Endothelial cell (in vitro differentiated cells): ENCODE results near the gene ZNF207. TPM values are rescaled to one million over a fixed set of nuclear protein-coding genes. Genes with fewer than 3 reads are reported as not detected.
"Not testable (repeated sequence)": the region's sequence is repeated elsewhere in the genome, so short reads cannot be mapped to it uniquely, and the experiment has no call there.

Experiments
- DNase-seq: peaks from one replicate; pipeline ENCODE4 v3.0.0; 2021; ENCODE audit warnings: low spot score
- H3K27ac Mint-ChIP-seq: one replicate; pipeline ENCODE4 v1.8.0; 2021; ENCODE audit warnings: mixed read lengths, inconsistent platforms; ENCODE audit not compliant: unreplicated experiment
- H3K27me3 Mint-ChIP-seq: one replicate; pipeline ENCODE4 v1.8.0; 2021; ENCODE audit warnings: mild to moderate bottlenecking, moderate library complexity, mixed read lengths, inconsistent platforms; ENCODE audit not compliant: unreplicated experiment
- H3K36me3 Mint-ChIP-seq: one replicate; pipeline ENCODE4 v1.8.0; 2021; ENCODE audit warnings: mild to moderate bottlenecking, low read depth, mixed read lengths, inconsistent platforms; ENCODE audit not compliant: unreplicated experiment
- H3K4me1 Mint-ChIP-seq: one replicate; pipeline ENCODE4 v1.8.0; 2021; ENCODE audit warnings: mild to moderate bottlenecking, mixed read lengths, inconsistent platforms; ENCODE audit not compliant: unreplicated experiment
- H3K4me3 Mint-ChIP-seq: one replicate; pipeline ENCODE4 v1.8.0; 2021; ENCODE audit warnings: mild to moderate bottlenecking, mixed read lengths, inconsistent platforms; ENCODE audit not compliant: unreplicated experiment
- H3K9me3 Mint-ChIP-seq: one replicate; pipeline ENCODE4 v1.8.0; 2021; ENCODE audit warnings: mixed read lengths, inconsistent platforms; ENCODE audit not compliant: unreplicated experiment
- total RNA-seq: library from RNA; stranded (reverse); fragmentation: NEBNext Ultra II Directional; extraction: Animal tissue kit (Norgen Biotek cat#: 25700); gene quantifications from one replicate; pipeline ENCODE4 v1.2.1, GENCODE V29; 2021; ENCODE audit not compliant: unreplicated experiment
- TF ChIP-seq, protein P1 (sequence below): fragments of 200-600 bp; sonication (generic); IDR thresholded peaks from one replicate; pipeline ENCODE4 v1.5.0; 2021; ENCODE audit warnings: antibody characterized with exemption; ENCODE audit not compliant: unreplicated experiment

Gene ZNF207
- total RNA-seq, 1 donor from 2014 or later, result 211 TPM

DNA sequence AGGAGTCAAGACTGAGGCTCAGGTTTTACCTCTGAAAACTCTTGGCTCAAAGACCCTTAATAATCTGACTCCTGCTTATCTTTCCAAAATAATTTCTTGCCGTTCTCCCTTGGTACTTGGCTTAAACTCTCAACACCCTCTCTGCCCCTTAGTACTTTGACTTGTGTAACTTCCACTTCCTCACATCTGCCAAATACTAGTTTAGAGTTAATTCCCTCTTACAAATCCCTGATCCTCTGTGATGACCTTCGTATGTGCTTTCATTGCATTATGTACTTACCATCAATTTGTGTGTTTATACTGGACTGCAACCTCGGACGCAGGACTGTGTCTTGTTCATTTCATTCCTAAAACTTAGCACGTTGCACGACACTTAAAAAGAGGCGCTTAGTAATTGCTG lies 35.2 kb downstream of the ZNF207 start:
- peaks cover 2% of the 10 kb centered on the region for H3K4me1 Mint-ChIP-seq
- H3K36me3 Mint-ChIP-seq, result peaks cover 4% of the 10 kb centered on the region
- DNase-seq, result no peak
- H3K4me3 Mint-ChIP-seq, result no peak overlapping the region
- TF ChIP-seq, protein P1, sequence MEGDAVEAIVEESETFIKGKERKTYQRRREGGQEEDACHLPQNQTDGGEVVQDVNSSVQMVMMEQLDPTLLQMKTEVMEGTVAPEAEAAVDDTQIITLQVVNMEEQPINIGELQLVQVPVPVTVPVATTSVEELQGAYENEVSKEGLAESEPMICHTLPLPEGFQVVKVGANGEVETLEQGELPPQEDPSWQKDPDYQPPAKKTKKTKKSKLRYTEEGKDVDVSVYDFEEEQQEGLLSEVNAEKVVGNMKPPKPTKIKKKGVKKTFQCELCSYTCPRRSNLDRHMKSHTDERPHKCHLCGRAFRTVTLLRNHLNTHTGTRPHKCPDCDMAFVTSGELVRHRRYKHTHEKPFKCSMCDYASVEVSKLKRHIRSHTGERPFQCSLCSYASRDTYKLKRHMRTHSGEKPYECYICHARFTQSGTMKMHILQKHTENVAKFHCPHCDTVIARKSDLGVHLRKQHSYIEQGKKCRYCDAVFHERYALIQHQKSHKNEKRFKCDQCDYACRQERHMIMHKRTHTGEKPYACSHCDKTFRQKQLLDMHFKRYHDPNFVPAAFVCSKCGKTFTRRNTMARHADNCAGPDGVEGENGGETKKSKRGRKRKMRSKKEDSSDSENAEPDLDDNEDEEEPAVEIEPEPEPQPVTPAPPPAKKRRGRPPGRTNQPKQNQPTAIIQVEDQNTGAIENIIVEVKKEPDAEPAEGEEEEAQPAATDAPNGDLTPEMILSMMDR, result no peak
- no peaks in the 10 kb centered on the region for H3K9me3 Mint-ChIP-seq
- H3K27me3 Mint-ChIP-seq, result peaks cover 2% of the 10 kb centered on the region
- H3K27ac Mint-ChIP-seq, result no peak overlapping the region

DNA sequence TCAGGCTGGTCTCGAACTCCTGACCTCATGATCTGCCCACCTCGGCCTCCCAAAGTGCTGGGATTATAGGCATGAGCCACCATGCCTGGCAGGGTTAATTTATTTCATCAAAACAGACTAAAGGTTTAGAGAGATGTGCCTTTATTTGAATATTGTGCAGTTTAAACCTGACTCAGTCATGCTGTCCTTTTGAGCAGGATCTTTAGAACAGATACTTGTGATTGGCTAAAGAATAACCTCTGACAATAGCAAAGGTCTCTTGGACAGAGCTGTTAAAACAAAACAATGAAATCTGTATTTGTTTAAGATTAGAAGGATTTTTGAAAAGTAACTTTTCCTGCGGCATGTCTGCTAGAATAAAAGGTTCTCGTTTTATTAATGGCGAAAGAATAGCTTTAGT lies 36.0 kb downstream of the ZNF207 start:
- Mint-ChIP-seq H3K9me3 (no peaks in the 10 kb centered on the region), H3K27ac (no peak overlapping the region), H3K4me1 (peaks cover 2% of the 10 kb centered on the region), H3K27me3 (peaks cover 2% of the 10 kb centered on the region), H3K4me3 (no peak overlapping the region), H3K36me3 (peaks cover 4% of the 10 kb centered on the region)
- TF ChIP-seq, protein P1, result no peak
- no peak for DNase-seq

DNA sequence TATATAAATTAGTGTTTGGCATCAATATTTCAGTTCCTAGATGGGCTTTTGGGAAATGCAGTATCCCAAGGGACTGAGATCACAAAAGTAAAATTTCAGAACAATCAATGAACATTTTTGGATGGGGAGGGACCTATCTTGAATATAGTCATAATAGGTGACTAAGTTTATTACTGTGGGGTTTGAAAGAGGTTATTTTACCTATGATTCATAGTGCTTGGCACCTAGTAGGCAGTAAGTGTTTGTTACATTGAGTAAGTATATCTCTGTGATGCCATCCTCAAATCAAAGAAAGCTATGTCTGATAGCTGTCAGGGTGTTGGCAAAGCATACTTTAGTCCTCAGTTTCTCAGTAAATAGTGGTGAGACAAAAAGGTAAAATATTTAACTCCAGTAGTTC lies 36.9 kb downstream of the ZNF207 start:
- no peak for DNase-seq
- peak overlapping the region; percentile 59 for H3K4me3 Mint-ChIP-seq
- peaks cover 4% of the 10 kb centered on the region for H3K36me3 Mint-ChIP-seq
- TF ChIP-seq, protein P1, result no peak
- no peaks in the 10 kb centered on the region for H3K9me3 Mint-ChIP-seq
- H3K27me3 Mint-ChIP-seq, result peaks cover 2% of the 10 kb centered on the region
- no peak overlapping the region for H3K27ac Mint-ChIP-seq
- peaks cover 2% of the 10 kb centered on the region for H3K4me1 Mint-ChIP-seq

DNA sequence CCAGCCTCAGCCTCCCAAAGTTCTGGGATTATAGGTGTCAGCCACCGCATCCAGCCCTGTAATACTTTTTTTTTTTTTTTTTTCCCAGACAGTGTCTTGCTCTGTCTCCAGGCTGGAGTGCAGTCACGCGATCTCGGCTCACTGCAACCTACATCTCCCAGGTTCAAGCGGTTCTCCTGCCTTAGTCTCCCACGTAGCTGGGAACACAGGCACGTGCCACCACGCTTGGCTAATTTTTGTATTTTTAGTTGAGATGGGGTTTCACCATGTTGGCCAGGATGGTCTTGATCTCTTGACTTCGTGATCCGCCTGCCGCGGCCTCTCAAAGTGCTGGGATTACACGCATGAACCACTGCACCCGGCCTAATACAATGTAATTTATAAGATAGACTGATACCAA lies 38.2 kb downstream of the ZNF207 start:
- not testable (repeated sequence) for H3K4me1 Mint-ChIP-seq, H3K36me3 Mint-ChIP-seq, H3K4me3 Mint-ChIP-seq, H3K27me3 Mint-ChIP-seq, H3K27ac Mint-ChIP-seq, DNase-seq, H3K9me3 Mint-ChIP-seq

DNA sequence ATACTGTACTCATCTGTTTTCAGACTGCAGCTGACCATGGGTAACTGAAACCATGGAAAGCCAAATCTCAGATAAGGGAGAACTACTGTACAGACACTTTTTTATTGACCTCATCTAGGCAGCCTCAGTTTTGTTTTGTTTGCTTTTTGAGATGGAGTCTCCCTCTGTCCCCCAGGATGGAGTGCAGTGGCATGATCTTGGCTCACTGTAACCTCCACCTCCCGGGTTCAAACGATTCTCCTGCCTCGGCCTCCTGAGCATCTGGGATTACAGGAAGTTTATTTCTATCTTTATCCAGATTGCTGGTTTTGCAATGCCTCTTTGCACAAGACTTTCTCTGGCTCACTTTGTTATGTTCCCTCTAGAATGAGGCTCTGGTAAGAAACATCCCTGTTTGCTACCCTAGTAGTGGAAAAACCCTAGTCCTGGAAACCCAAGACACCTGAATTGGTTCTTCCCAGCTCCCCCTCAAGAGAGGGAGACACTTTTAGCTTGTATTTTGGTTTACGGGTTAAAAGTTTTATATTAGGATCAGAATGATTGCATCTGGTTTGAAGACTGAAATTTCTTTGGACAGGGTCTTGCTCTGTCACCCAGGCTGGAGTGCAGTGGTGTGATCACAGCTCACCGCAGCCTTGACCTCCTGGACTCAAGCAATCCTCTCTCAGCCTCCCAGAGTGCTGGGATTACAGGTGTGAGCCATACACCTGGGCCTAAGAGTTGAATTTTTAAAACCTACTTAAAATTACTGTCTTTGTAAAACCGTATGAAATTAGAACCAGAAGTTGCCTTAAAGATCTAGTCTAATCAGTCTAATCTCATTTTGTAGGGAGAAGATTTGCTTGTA lies 38.9 kb downstream of the ZNF207 start:
- no peak for DNase-seq
- TF ChIP-seq, protein P1, result no peak
- Mint-ChIP-seq H3K27me3 (no peaks in the 10 kb centered on the region), H3K4me3 (no peak overlapping the region), H3K9me3 (no peaks in the 10 kb centered on the region), H3K4me1 (no peaks in the 10 kb centered on the region), H3K27ac (no peak overlapping the region), H3K36me3 (no peaks in the 10 kb centered on the region)
